GM06990 (cell line): ENCODE results near the gene SIPA1L3.
"Not testable (repeated sequence)": the region's sequence is repeated elsewhere in the genome, so short reads cannot be mapped to it uniquely, and the experiment has no call there.

Source experiments
- DNase-seq: peaks from one replicate; pipeline ENCODE4 v3.0.0-alpha.2; 2011; ENCODE audit not compliant: insufficient read length; ENCODE audit errors: extremely low read depth
- H3K27me3 ChIP-seq: replicated peaks from 2 replicates; pipeline ENCODE4 v1.6.0; 2011; ENCODE audit warnings: low read length; ENCODE audit not compliant: control insufficient read depth, insufficient read depth
- H3K36me3 ChIP-seq: 2 replicates; pipeline ENCODE4 v1.5.1; 2011; ENCODE audit warnings: low read length; ENCODE audit not compliant: control insufficient read depth, insufficient read depth
- H3K4me3 ChIP-seq: replicated peaks from 2 replicates; pipeline ENCODE4 v1.5.1; 2011; ENCODE audit warnings: low read depth, mild to moderate bottlenecking, control low read depth, low read length
- CTCF ChIP-seq: IDR thresholded peaks from 2 replicates; pipeline ENCODE4 v1.5.1; 2011; ENCODE audit warnings: low read length, control low read depth, mild to moderate bottlenecking, inconsistent platforms; ENCODE audit not compliant: insufficient read depth, poor library complexity, severe bottlenecking

The SIPA1L3 gene

GRCh38 chr19:38024992-38025908 lies 118.2 kb downstream of the SIPA1L3 start:
- H3K4me3 ChIP-seq, result no peak overlapping the region
- TF ChIP-seq CTCF, result no peak
- DNase-seq, result no peak
- no peaks in the 10 kb centered on the region for H3K27me3 ChIP-seq
- peaks cover 2% of the 10 kb centered on the region; the same call in 1 of the 2 replicates for H3K36me3 ChIP-seq

- no peaks in the 10 kb centered on the region for H3K27me3 ChIP-seq
- DNase-seq, result no peak
- no peak for TF ChIP-seq CTCF
- no peak overlapping the region for H3K4me3 ChIP-seq
- peaks cover 2% of the 10 kb centered on the region; the same call in 1 of the 2 replicates for H3K36me3 ChIP-seq
These were observed 118.9 kb downstream of the SIPA1L3 start for GRCh38 chr19:38025909-38026307.

GRCh38 chr19:38028913-38029510 lies 122.0 kb downstream of the SIPA1L3 start:
- TF ChIP-seq CTCF, result no peak
- Histone ChIP-seq H3K4me3 (no peak overlapping the region), H3K36me3 (peaks cover 2% of the 10 kb centered on the region; the same call in 1 of the 2 replicates), H3K27me3 (no peaks in the 10 kb centered on the region)
- DNase-seq, result no peak

GRCh38 chr19:38030001-38030400 lies 123.0 kb downstream of the SIPA1L3 start:
- DNase-seq, H3K27me3 ChIP-seq, H3K4me3 ChIP-seq, H3K36me3 ChIP-seq: not testable (repeated sequence)

GRCh38 chr19:38030686-38031422 lies 123.8 kb downstream of the SIPA1L3 start:
- no peak for DNase-seq
- H3K4me3 ChIP-seq, result no peak overlapping the region
- no peak for TF ChIP-seq CTCF
- peaks cover 2% of the 10 kb centered on the region; the same call in 1 of the 2 replicates for H3K36me3 ChIP-seq
- H3K27me3 ChIP-seq, result no peaks in the 10 kb centered on the region

GRCh38 chr19:38031423-38031770 lies 124.4 kb downstream of the SIPA1L3 start:
- DNase-seq, result no peak
- Histone ChIP-seq H3K36me3 (peaks cover 2% of the 10 kb centered on the region; the same call in 1 of the 2 replicates), H3K4me3 (no peak overlapping the region), H3K27me3 (no peaks in the 10 kb centered on the region)
- TF ChIP-seq CTCF, result no peak
